PC-3 (cell line): ENCODE results near the gene ADAM19. TPM values are rescaled to one million over a fixed set of nuclear protein-coding genes. Genes with fewer than 3 reads are reported as not detected.
A peak's percentile ranks its signal among the peaks of the same experiment; 100 is the strongest.

ENCODE experiments used
- ATAC-seq: fragments of 200-7000 bp; cut with Tn5 transposase; 2 replicates; pipeline ENCODE4 v1.9.1; 2020; ENCODE audit warnings: mild to moderate bottlenecking, moderate library complexity
- BruUV-seq: library from RNA; stranded (reverse); fragments of 400-500 nt; replicated peaks from 2 replicates; lab custom pipeline; 2021; lab: Mats Ljungman, UMichigan
- CTCF ChIA-PET: fragments of 300-600 bp; sonication (Branson Sonifier 250); formaldehyde crosslinking; loops from one replicate; lab custom pipeline; 2022; ENCODE audit warnings: antibody characterized with exemption; lab: Charles Lee
- POLR2A ChIA-PET: fragments of 300-600 bp; sonication (Branson Sonifier 250); formaldehyde crosslinking; loops from one replicate; lab custom pipeline; 2022; ENCODE audit warnings: antibody characterized with exemption; ENCODE audit not compliant: unreplicated experiment; lab: Charles Lee
- DNase-seq: peaks from one replicate; pipeline ENCODE4 v3.0.0-alpha.2; 2015
- H2AFZ ChIP-seq: fragments of 300-600 bp; sonication (generic); 2 replicates; pipeline ENCODE4 v1.6.0; 2016; ENCODE audit warnings: antibody characterized with exemption, low read length
- H3F3A ChIP-seq: fragments of 300-600 bp; sonication (generic); one replicate; pipeline ENCODE4 v1.6.0; 2017; ENCODE audit warnings: antibody characterized with exemption, low read length, control low read depth, mild to moderate bottlenecking; ENCODE audit not compliant: unreplicated experiment
- H3K27ac ChIP-seq: fragments of 300-600 bp; sonication (generic); 2 replicates; pipeline ENCODE4 v1.5.1; 2016; ENCODE audit warnings: mild to moderate bottlenecking, low read length
- H3K27me3 ChIP-seq: fragments of 300-600 bp; sonication (generic); 2 replicates; pipeline ENCODE4 v1.6.1; 2016; ENCODE audit warnings: low read length, mixed read lengths
- H3K36me3 ChIP-seq: fragments of 300-600 bp; sonication (generic); 2 replicates; pipeline ENCODE4 v1.6.1; 2016; ENCODE audit warnings: low read depth, mixed run types, low read length, mixed read lengths
- H3K4me1 ChIP-seq: fragments of 300-600 bp; sonication (generic); 2 replicates; pipeline ENCODE4 v1.5.1; 2016; ENCODE audit warnings: low read length; ENCODE audit not compliant: insufficient read depth
- H3K4me2 ChIP-seq: fragments of 300-600 bp; sonication (generic); 2 replicates; pipeline ENCODE4 v1.6.0; 2016; ENCODE audit warnings: low read length
- H3K4me3 ChIP-seq: fragments of 300-600 bp; sonication (generic); 2 replicates; pipeline ENCODE4 v1.5.1; 2016; ENCODE audit warnings: mild to moderate bottlenecking, low read length, mixed read lengths
- H3K79me2 ChIP-seq: fragments of 300-600 bp; sonication (generic); 2 replicates; pipeline ENCODE4 v1.6.1; 2017; ENCODE audit warnings: low read length, mixed read lengths
- H3K9ac ChIP-seq: fragments of 300-600 bp; sonication (generic); 2 replicates; pipeline ENCODE4 v1.6.0; 2016; ENCODE audit warnings: mild to moderate bottlenecking, low read length
- H3K9me2 ChIP-seq: fragments of 300-600 bp; sonication (generic); replicated peaks from 2 replicates; pipeline ENCODE4 v1.6.1; 2016; ENCODE audit warnings: mixed run types, low read length, mixed read lengths
- H3K9me3 ChIP-seq: fragments of 300-600 bp; sonication (generic); 2 replicates; pipeline ENCODE4 v1.6.1; 2016; ENCODE audit warnings: low read length, mixed read lengths
- H4K20me1 ChIP-seq: fragments of 300-600 bp; sonication (generic); 2 replicates; pipeline ENCODE4 v1.6.1; 2016; ENCODE audit warnings: low read length, mixed read lengths
- EZH2 ChIP-seq: fragments of 300-600 bp; sonication (generic); IDR thresholded peaks from one replicate; pipeline ENCODE4 v1.6.1; 2017; ENCODE audit warnings: antibody characterized with exemption, mild to moderate bottlenecking, low read length; ENCODE audit not compliant: unreplicated experiment
- EZH2phosphoT487 ChIP-seq: fragments of 300-600 bp; sonication (generic); IDR thresholded peaks from 2 replicates; pipeline ENCODE4 v1.6.1; 2018; ENCODE audit warnings: mild to moderate bottlenecking, antibody characterized with exemption, low read length, borderline replicate concordance
- intact Hi-C: fragments of 100-400 bp; cut with micrococcal nuclease; formaldehyde crosslinking; loops from 2 replicates; pipeline ENCODE4 v1.9.0; 2023
- total RNA-seq: library from RNA; depleted of rRNA; stranded (reverse); fragments of >200 nt; gene quantifications from 2 replicates; pipeline ENCODE4 v1.2.3, GENCODE V29; 2014
- TF ChIP-seq, protein P1 (sequence below): fragments of 300-600 bp; sonication (generic); conservative IDR thresholded peaks from 2 replicates; pipeline ENCODE4 v1.5.1; 2017; ENCODE audit warnings: antibody characterized with exemption, low read depth, mild to moderate bottlenecking, low read length

The ADAM19 gene
- total RNA-seq, 1 experiment from 2014 or later = 115 TPM

DNA sequence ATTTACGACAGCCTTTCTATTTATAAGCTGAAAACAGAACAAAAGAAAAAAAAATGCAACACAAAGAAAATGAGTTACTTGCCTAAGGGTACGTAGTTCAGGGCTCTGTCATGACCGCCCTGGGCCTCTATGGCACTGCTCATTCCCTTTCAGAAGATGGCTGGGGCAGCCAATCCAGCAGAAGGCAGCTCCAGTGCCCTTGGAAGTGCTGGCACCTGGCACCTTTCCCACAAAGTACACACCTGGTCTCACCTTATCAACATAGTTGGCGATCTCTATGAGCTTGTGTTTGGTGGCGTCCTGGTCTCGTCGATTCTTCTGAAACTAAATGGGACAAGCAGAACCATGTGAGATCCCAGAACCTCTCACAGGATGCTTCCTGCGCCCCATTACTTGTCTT is 62.4 kb downstream of the ADAM19 start:
- ChIA-PET POLR2A (no interaction called here), CTCF (no interaction called here)
- no peak for DNase-seq
- Histone ChIP-seq H3K4me2 (no peak overlapping the region), H3K9ac (peak overlapping the region; percentile 74), H3F3A (peaks cover 18% of the 10 kb centered on the region), H3K36me3 (peaks cover 74% of the 10 kb centered on the region), H4K20me1 (no peaks in the 10 kb centered on the region), H3K27me3 (no peaks in the 10 kb centered on the region), H3K27ac (peak overlapping the region; percentile 93), H3K4me1 (peaks cover 57% of the 10 kb centered on the region), H2AFZ (no peak overlapping the region), H3K4me3 (no peak overlapping the region), H3K9me3 (no peaks in the 10 kb centered on the region), H3K79me2 (peaks cover 12% of the 10 kb centered on the region; the same call in 1 of the 2 replicates), H3K9me2 (no peaks in the 10 kb centered on the region)
- intact Hi-C loops = loop anchor here (5.0 kb wide), 2 partner anchors 34 to 154 kb away; no protein-coding TSS in a partner anchor
- no peak for TF ChIP-seq EZH2
- no TSS peak for BruUV-seq
- no peak for ATAC-seq

DNA sequence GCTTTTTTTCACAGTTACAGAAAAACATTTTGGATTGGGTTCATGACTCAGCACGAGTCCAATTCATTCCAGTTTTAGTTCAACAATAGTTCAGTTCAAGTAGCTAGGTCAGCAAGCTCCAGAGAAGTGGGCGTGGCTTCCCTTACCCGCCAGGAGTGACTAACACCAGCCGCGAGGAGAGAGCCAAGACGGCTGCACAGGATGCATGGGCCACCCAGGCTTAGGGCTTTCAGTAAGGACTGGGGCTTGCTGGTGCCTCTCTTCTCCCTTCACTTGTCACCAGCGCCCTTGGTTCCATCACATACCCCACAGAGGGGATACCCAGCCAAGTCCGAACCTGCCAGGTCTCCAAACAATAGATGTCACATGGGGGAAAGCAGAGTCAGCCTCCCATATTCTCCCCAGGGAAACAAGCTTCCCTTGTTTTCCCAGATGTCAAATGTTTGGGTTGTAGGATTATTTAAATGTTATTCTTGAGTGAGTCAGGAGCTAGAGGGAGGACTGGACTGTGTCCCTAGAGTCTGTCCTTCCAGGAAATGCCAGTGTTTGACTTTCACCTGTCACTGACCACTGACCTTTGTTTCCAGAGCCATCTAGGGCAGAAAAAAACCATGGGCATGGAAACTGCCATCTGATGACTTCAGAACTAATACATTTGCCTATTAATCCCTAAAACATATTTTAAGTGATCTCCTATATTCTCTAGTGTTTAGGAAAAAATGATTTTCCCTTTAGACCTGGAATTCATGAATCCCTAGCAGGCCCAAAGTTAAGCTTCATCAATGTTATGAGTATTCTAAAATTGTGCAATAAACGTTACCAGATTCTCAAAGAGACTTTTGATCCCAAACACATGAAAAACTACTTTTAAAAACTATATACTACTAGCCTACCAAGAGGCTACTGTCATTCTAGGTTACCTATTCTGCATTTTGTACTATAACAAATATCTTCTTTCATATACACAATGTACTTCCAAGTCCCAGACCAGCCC is 63.6 kb downstream of the ADAM19 start:
- no TSS peak for BruUV-seq
- Histone ChIP-seq H3K9ac (peak overlapping the region; percentile 74), H3K4me1 (peaks cover 59% of the 10 kb centered on the region), H2AFZ (no peak overlapping the region), H3K27ac (peak overlapping the region; percentile 93), H3K4me3 (peak overlapping the region; percentile 6; the same call in 1 of the 2 replicates), H3K36me3 (peaks cover 70% of the 10 kb centered on the region), H4K20me1 (no peaks in the 10 kb centered on the region), H3K79me2 (peaks cover 12% of the 10 kb centered on the region; the same call in 1 of the 2 replicates), H3K9me2 (no peaks in the 10 kb centered on the region), H3F3A (peaks cover 18% of the 10 kb centered on the region), H3K27me3 (no peaks in the 10 kb centered on the region), H3K9me3 (no peaks in the 10 kb centered on the region), H3K4me2 (peak overlapping the region; percentile 68)
- DNase-seq (peak; percentile 99), ATAC-seq (peak; percentile 93)
- ChIA-PET POLR2A (interaction anchor here (0.5 kb wide), 1 partner anchor 207 kb away, joined by 6 read pairs; no protein-coding TSS in a partner anchor), CTCF (interaction anchor here (0.5 to 1.2 kb wide), 5 partner anchors 46 to 231 kb away, joined by 3 to 8 read pairs (median 5); no protein-coding TSS in a partner anchor)
- intact Hi-C loops = loop anchor here (1.0 to 5.0 kb wide), 6 partner anchors 33 to 206 kb away; no protein-coding TSS in a partner anchor
- TF ChIP-seq, protein P1, sequence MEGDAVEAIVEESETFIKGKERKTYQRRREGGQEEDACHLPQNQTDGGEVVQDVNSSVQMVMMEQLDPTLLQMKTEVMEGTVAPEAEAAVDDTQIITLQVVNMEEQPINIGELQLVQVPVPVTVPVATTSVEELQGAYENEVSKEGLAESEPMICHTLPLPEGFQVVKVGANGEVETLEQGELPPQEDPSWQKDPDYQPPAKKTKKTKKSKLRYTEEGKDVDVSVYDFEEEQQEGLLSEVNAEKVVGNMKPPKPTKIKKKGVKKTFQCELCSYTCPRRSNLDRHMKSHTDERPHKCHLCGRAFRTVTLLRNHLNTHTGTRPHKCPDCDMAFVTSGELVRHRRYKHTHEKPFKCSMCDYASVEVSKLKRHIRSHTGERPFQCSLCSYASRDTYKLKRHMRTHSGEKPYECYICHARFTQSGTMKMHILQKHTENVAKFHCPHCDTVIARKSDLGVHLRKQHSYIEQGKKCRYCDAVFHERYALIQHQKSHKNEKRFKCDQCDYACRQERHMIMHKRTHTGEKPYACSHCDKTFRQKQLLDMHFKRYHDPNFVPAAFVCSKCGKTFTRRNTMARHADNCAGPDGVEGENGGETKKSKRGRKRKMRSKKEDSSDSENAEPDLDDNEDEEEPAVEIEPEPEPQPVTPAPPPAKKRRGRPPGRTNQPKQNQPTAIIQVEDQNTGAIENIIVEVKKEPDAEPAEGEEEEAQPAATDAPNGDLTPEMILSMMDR = no peak
- no peak for TF ChIP-seq EZH2phosphoT487
- no peak for TF ChIP-seq EZH2

DNA sequence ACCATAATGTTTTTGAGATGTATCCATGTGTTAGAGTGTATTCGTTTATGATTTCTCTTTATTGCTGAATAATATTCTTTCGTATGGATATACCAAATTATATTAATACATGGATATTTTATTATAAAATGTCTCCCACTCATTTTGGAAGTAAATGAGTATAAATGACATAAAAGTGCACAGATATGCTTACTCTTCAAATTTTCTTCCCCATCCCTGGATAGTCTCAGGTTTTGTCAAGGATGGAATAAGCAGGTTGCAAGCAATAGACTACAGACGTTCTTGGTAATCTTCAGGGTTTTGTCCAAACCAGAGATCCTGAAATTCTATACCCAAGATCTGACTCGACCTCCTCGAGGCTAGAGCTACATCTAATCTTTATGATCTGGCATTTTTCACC is 64.9 kb downstream of the ADAM19 start:
- DNase-seq (no peak), ATAC-seq (no peak)
- ChIA-PET CTCF (no interaction called here), POLR2A (no interaction called here)
- intact Hi-C loops = loop anchor here (1.0 to 5.0 kb wide), 6 partner anchors 32 to 208 kb away; no protein-coding TSS in a partner anchor
- Histone ChIP-seq H2AFZ (no peak overlapping the region), H3K4me1 (peaks cover 48% of the 10 kb centered on the region), H3K79me2 (peaks cover 9% of the 10 kb centered on the region; the same call in 1 of the 2 replicates), H4K20me1 (no peaks in the 10 kb centered on the region), H3K27me3 (no peaks in the 10 kb centered on the region), H3K27ac (peak overlapping the region; percentile 93), H3K4me2 (peak overlapping the region; percentile 68), H3K4me3 (no peak overlapping the region), H3K9ac (peak overlapping the region; percentile 74), H3F3A (peaks cover 18% of the 10 kb centered on the region), H3K9me2 (no peaks in the 10 kb centered on the region), H3K36me3 (peaks cover 74% of the 10 kb centered on the region), H3K9me3 (no peaks in the 10 kb centered on the region)
- TF ChIP-seq EZH2phosphoT487 (no peak), EZH2 (no peak)
- TF ChIP-seq, protein P1 = no peak
- no TSS peak for BruUV-seq
